PC-3 (cell line): ENCODE results near the gene GALNT18. TPM values are rescaled to one million over a fixed set of nuclear protein-coding genes. Genes with fewer than 3 reads are reported as not detected.

Source experiments
- ATAC-seq: fragments of 200-7000 bp; cut with Tn5 transposase; 2 replicates; pipeline ENCODE4 v1.9.1; 2020; ENCODE audit warnings: mild to moderate bottlenecking, moderate library complexity
- BruUV-seq: library from RNA; stranded (reverse); fragments of 400-500 nt; replicated peaks from 2 replicates; lab custom pipeline; 2021; lab: Mats Ljungman, UMichigan
- CTCF ChIA-PET: fragments of 300-600 bp; sonication (Branson Sonifier 250); formaldehyde crosslinking; loops from one replicate; lab custom pipeline; 2022; ENCODE audit warnings: antibody characterized with exemption; lab: Charles Lee
- POLR2A ChIA-PET: fragments of 300-600 bp; sonication (Branson Sonifier 250); formaldehyde crosslinking; loops from one replicate; lab custom pipeline; 2022; ENCODE audit warnings: antibody characterized with exemption; ENCODE audit not compliant: unreplicated experiment; lab: Charles Lee
- DNase-seq: peaks from one replicate; pipeline ENCODE4 v3.0.0-alpha.2; 2015
- H2AFZ ChIP-seq: fragments of 300-600 bp; sonication (generic); 2 replicates; pipeline ENCODE4 v1.6.0; 2016; ENCODE audit warnings: antibody characterized with exemption, low read length
- H3F3A ChIP-seq: fragments of 300-600 bp; sonication (generic); one replicate; pipeline ENCODE4 v1.6.0; 2017; ENCODE audit warnings: antibody characterized with exemption, low read length, control low read depth, mild to moderate bottlenecking; ENCODE audit not compliant: unreplicated experiment
- H3K27ac ChIP-seq: fragments of 300-600 bp; sonication (generic); 2 replicates; pipeline ENCODE4 v1.5.1; 2016; ENCODE audit warnings: mild to moderate bottlenecking, low read length
- H3K27me3 ChIP-seq: fragments of 300-600 bp; sonication (generic); 2 replicates; pipeline ENCODE4 v1.6.1; 2016; ENCODE audit warnings: low read length, mixed read lengths
- H3K36me3 ChIP-seq: fragments of 300-600 bp; sonication (generic); 2 replicates; pipeline ENCODE4 v1.6.1; 2016; ENCODE audit warnings: low read depth, mixed run types, low read length, mixed read lengths
- H3K4me1 ChIP-seq: fragments of 300-600 bp; sonication (generic); 2 replicates; pipeline ENCODE4 v1.5.1; 2016; ENCODE audit warnings: low read length; ENCODE audit not compliant: insufficient read depth
- H3K4me2 ChIP-seq: fragments of 300-600 bp; sonication (generic); 2 replicates; pipeline ENCODE4 v1.6.0; 2016; ENCODE audit warnings: low read length
- H3K4me3 ChIP-seq: fragments of 300-600 bp; sonication (generic); 2 replicates; pipeline ENCODE4 v1.5.1; 2016; ENCODE audit warnings: mild to moderate bottlenecking, low read length, mixed read lengths
- H3K79me2 ChIP-seq: fragments of 300-600 bp; sonication (generic); 2 replicates; pipeline ENCODE4 v1.6.1; 2017; ENCODE audit warnings: low read length, mixed read lengths
- H3K9ac ChIP-seq: fragments of 300-600 bp; sonication (generic); 2 replicates; pipeline ENCODE4 v1.6.0; 2016; ENCODE audit warnings: mild to moderate bottlenecking, low read length
- H3K9me2 ChIP-seq: fragments of 300-600 bp; sonication (generic); replicated peaks from 2 replicates; pipeline ENCODE4 v1.6.1; 2016; ENCODE audit warnings: mixed run types, low read length, mixed read lengths
- H3K9me3 ChIP-seq: fragments of 300-600 bp; sonication (generic); 2 replicates; pipeline ENCODE4 v1.6.1; 2016; ENCODE audit warnings: low read length, mixed read lengths
- H4K20me1 ChIP-seq: fragments of 300-600 bp; sonication (generic); 2 replicates; pipeline ENCODE4 v1.6.1; 2016; ENCODE audit warnings: low read length, mixed read lengths
- CTCF ChIP-seq: fragments of 300-600 bp; sonication (generic); conservative IDR thresholded peaks from 2 replicates; pipeline ENCODE4 v1.5.1; 2017; ENCODE audit warnings: antibody characterized with exemption, low read depth, mild to moderate bottlenecking, low read length
- EZH2 ChIP-seq: fragments of 300-600 bp; sonication (generic); IDR thresholded peaks from one replicate; pipeline ENCODE4 v1.6.1; 2017; ENCODE audit warnings: antibody characterized with exemption, mild to moderate bottlenecking, low read length; ENCODE audit not compliant: unreplicated experiment
- EZH2phosphoT487 ChIP-seq: fragments of 300-600 bp; sonication (generic); IDR thresholded peaks from 2 replicates; pipeline ENCODE4 v1.6.1; 2018; ENCODE audit warnings: mild to moderate bottlenecking, antibody characterized with exemption, low read length, borderline replicate concordance
- intact Hi-C: fragments of 100-400 bp; cut with micrococcal nuclease; formaldehyde crosslinking; loops from 2 replicates; pipeline ENCODE4 v1.9.0; 2023
- total RNA-seq: library from RNA; depleted of rRNA; stranded (reverse); fragments of >200 nt; gene quantifications from 2 replicates; pipeline ENCODE4 v1.2.3, GENCODE V29; 2014

Gene GALNT18
- total RNA-seq, 1 experiment from 2014 or later, result 34.5 TPM

- Histone ChIP-seq H3K9me3 (no peaks in the 10 kb centered on the region), H3K9me2 (no peaks in the 10 kb centered on the region), H3K36me3 (no peaks in the 10 kb centered on the region), H3K27me3 (no peaks in the 10 kb centered on the region), H2AFZ (no peak overlapping the region), H3K4me2 (no peak overlapping the region), H4K20me1 (no peaks in the 10 kb centered on the region), H3K79me2 (no peaks in the 10 kb centered on the region), H3K27ac (no peak overlapping the region), H3K4me3 (no peak overlapping the region), H3F3A (no peaks in the 10 kb centered on the region), H3K4me1 (no peaks in the 10 kb centered on the region), H3K9ac (no peak overlapping the region)
- TF ChIP-seq EZH2 (no peak), CTCF (no peak), EZH2phosphoT487 (no peak)
- ChIA-PET POLR2A (no interaction called here), CTCF (no interaction called here)
- ATAC-seq (no peak), DNase-seq (no peak)
- BruUV-seq, result no TSS peak
- intact Hi-C loops, result no loop called here
Measured at GRCh38 chr11:11329062-11329806, 292.6 kb downstream of the GALNT18 start.

GRCh38 chr11:11324090-11324489 is 297.7 kb downstream of the GALNT18 start:
- CTCF ChIA-PET, result no interaction called here
- Histone ChIP-seq H3K27me3 (no peaks in the 10 kb centered on the region), H3K4me1 (no peaks in the 10 kb centered on the region), H3K4me3 (no peak overlapping the region), H3K9ac (no peak overlapping the region), H3K36me3 (no peaks in the 10 kb centered on the region), H3K27ac (no peak overlapping the region), H3F3A (no peaks in the 10 kb centered on the region), H3K79me2 (no peaks in the 10 kb centered on the region), H3K9me3 (no peaks in the 10 kb centered on the region), H4K20me1 (no peaks in the 10 kb centered on the region), H2AFZ (no peak overlapping the region), H3K9me2 (no peaks in the 10 kb centered on the region), H3K4me2 (no peak overlapping the region)
- no peak for TF ChIP-seq CTCF
- peak; percentile 36 for DNase-seq
- no TSS peak for BruUV-seq
- ATAC-seq, result no peak; the same call in 1 of the 2 replicates
- intact Hi-C loops, result no loop called here
- POLR2A ChIA-PET, result no interaction called here

GRCh38 chr11:11322101-11322500 is 299.7 kb downstream of the GALNT18 start:
- Histone ChIP-seq H2AFZ (no peak overlapping the region), H3K4me2 (no peak overlapping the region), H3K36me3 (no peaks in the 10 kb centered on the region), H3F3A (no peaks in the 10 kb centered on the region), H4K20me1 (no peaks in the 10 kb centered on the region), H3K9me2 (no peaks in the 10 kb centered on the region), H3K27ac (no peak overlapping the region), H3K9ac (no peak overlapping the region), H3K4me1 (no peaks in the 10 kb centered on the region), H3K9me3 (no peaks in the 10 kb centered on the region), H3K27me3 (no peaks in the 10 kb centered on the region), H3K79me2 (no peaks in the 10 kb centered on the region), H3K4me3 (no peak overlapping the region)
- ChIA-PET CTCF (no interaction called here), POLR2A (no interaction called here)
- no TSS peak for BruUV-seq
- ATAC-seq (no peak), DNase-seq (no peak)
- TF ChIP-seq EZH2 (no peak), CTCF (no peak), EZH2phosphoT487 (no peak)
- intact Hi-C loops, result no loop called here
